GM19395 (cell line): ENCODE measurements around the gene MYH9.
"Not testable (repeated sequence)": the region's sequence is repeated elsewhere in the genome, so short reads cannot be mapped to it uniquely, and the experiment has no call there.

Source experiments
- ATAC-seq: cut with Tn5 transposase; IDR thresholded peaks from one replicate; pipeline ENCODE4 v1.9.1; 2021; ENCODE audit warnings: mild to moderate bottlenecking, moderate library complexity; ENCODE audit not compliant: unreplicated experiment

MYH9 gene

GRCh38 chr22:36415415-36416168 lies 27.8 kb upstream of the MYH9 start:
- ATAC-seq: no peak

GRCh38 chr22:36413022-36413775 lies 25.4 kb upstream of the MYH9 start:
- no peak for ATAC-seq

- no peak for ATAC-seq
Observed at GRCh38 chr22:36411589-36412258, 24.0 kb upstream of the MYH9 start.

GRCh38 chr22:36409911-36410756 lies 22.4 kb upstream of the MYH9 start:
- ATAC-seq: no peak

- ATAC-seq: not testable (repeated sequence)
Observed at GRCh38 chr22:36409554-36409910, 21.8 kb upstream of the MYH9 start.

- no peak for ATAC-seq
Observed at GRCh38 chr22:36409056-36409455, 21.3 kb upstream of the MYH9 start.

GRCh38 chr22:36406721-36407120 lies 19.0 kb upstream of the MYH9 start:
- ATAC-seq: no peak

GRCh38 chr22:36405671-36406538 lies 18.1 kb upstream of the MYH9 start:
- no peak for ATAC-seq

GRCh38 chr22:36405221-36405661 lies 17.5 kb upstream of the MYH9 start:
- no peak for ATAC-seq

GRCh38 chr22:36404446-36404845 lies 16.7 kb upstream of the MYH9 start:
- ATAC-seq: no peak

GRCh38 chr22:36399472-36399778 lies 11.7 kb upstream of the MYH9 start:
- no peak for ATAC-seq

- ATAC-seq: no peak
Observed at GRCh38 chr22:36398601-36399471, 11.1 kb upstream of the MYH9 start.

- ATAC-seq: no peak
Observed at GRCh38 chr22:36397131-36398093, 9.6 kb upstream of the MYH9 start.

GRCh38 chr22:36395915-36396314 lies 8.1 kb upstream of the MYH9 start:
- no peak for ATAC-seq

GRCh38 chr22:36395055-36395849 lies 7.5 kb upstream of the MYH9 start:
- no peak for ATAC-seq

- ATAC-seq: no peak
Observed at GRCh38 chr22:36391638-36392037, 3.9 kb upstream of the MYH9 start.

- ATAC-seq: not testable (repeated sequence)
Observed at GRCh38 chr22:36389122-36389521, 1.4 kb upstream of the MYH9 start.

GRCh38 chr22:36387709-36387958 lies 133 bp downstream of the MYH9 start:
- ATAC-seq: no peak
